ENCODE data around the gene PIH1D1. TPM values are rescaled to one million over a fixed set of nuclear protein-coding genes. Genes with fewer than 3 reads are reported as not detected.

The PIH1D1 gene
- total RNA-seq, 1 donor, result 80.6 TPM

DNA sequence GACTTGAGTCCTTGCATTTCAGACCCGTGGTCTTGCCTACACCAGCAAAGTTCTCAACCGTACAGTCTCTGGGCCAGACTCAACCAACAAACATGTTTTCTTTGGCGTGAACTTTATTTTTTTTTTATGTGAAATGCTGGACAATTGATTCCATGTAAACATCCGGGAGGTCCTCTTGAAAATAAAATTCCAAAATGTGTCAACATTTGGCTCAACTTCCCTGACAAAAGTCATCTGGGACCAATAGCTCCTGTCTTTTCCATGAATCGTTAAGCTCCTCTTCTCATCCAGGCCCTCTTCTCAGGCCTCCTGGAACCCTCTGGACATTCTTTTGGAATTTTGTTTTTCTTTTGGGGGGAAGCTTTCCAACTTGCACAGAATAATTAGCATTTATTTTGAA is 4.2 kb upstream of the PIH1D1 start:
- TF ChIP-seq, protein P1, sequence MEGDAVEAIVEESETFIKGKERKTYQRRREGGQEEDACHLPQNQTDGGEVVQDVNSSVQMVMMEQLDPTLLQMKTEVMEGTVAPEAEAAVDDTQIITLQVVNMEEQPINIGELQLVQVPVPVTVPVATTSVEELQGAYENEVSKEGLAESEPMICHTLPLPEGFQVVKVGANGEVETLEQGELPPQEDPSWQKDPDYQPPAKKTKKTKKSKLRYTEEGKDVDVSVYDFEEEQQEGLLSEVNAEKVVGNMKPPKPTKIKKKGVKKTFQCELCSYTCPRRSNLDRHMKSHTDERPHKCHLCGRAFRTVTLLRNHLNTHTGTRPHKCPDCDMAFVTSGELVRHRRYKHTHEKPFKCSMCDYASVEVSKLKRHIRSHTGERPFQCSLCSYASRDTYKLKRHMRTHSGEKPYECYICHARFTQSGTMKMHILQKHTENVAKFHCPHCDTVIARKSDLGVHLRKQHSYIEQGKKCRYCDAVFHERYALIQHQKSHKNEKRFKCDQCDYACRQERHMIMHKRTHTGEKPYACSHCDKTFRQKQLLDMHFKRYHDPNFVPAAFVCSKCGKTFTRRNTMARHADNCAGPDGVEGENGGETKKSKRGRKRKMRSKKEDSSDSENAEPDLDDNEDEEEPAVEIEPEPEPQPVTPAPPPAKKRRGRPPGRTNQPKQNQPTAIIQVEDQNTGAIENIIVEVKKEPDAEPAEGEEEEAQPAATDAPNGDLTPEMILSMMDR (IDR thresholded peaks at IDR 0.05; ENCODE audit: insufficient read depth, low read length), result no peak
- no peak overlapping the region for H3K4me3 ChIP-seq (ENCODE audit: low read depth, low read length)
- no peak for DNase-seq (ENCODE audit: low read depth)

DNA sequence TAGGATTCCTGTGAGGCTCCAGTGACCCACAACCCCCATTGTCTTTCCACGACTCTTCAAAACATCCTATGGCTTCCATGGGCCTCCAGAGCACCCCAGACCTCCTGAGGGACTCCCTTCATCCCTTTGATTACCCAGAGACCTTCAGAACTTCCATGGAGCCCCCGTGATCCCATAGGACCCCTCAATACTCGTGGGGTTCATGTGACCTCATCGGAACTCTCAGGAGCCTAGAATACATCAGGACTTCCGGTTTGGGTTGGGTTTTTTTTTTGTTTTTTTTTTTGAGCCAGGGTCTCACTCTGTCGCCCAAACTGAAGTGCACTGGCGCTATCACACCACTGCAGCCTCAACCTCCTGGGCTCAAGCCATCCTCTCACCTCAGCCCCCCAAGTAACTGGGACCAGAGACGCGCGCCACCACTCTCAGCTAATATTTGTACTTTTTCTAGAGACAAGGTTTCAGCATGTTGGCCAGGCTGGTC is 2.2 kb upstream of the PIH1D1 start:
- no peak for DNase-seq (ENCODE audit: low read depth)
- TF ChIP-seq, protein P1 (IDR thresholded peaks at IDR 0.05; ENCODE audit: insufficient read depth, low read length), result no peak
- H3K4me3 ChIP-seq (ENCODE audit: low read depth, low read length), result peak overlapping the region; percentile 83

- H3K4me3 ChIP-seq (ENCODE audit: low read depth, low read length), result peak within 1 kb of the TSS; percentile 83
- TF ChIP-seq, protein P1 (IDR thresholded peaks at IDR 0.05; ENCODE audit: insufficient read depth, low read length), result no peak
- DNase-seq (ENCODE audit: low read depth), result peak; percentile 97
Observed at GRCh38 chr19:49453013-49453756, 1.6 kb upstream of the PIH1D1 start, which contains the start of gene ALDH16A1. Gene ALDH16A1 (plus strand): TSS chr19:49453225. CDS start chr19:49453332, 107 bp downstream.

- no peak for DNase-seq (ENCODE audit: low read depth)
- no peak overlapping the region for H3K4me3 ChIP-seq (ENCODE audit: low read depth, low read length)
- TF ChIP-seq, protein P1 (IDR thresholded peaks at IDR 0.05; ENCODE audit: insufficient read depth, low read length), result no peak
Observed at GRCh38 chr19:49450405-49450804, 1.2 kb downstream of the PIH1D1 start.

DNA sequence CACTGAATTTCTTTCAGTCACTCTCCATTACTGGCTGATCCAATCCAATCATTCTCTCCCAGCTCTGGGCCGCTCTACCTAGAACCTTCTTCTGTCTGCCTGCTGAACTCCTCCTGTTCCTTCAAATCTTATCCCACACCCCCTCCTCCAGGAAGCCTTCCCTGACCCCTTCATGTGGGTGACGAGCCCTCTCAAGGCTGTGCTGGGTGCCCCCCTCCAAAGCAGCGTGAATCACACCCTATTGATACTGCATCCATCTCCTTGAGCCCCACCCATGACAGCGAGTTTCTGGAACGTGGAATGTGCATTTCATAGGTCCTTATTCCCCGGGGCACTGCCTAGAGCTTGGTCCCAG is 3.2 kb downstream of the PIH1D1 start:
- TF ChIP-seq, protein P1 (IDR thresholded peaks at IDR 0.05; ENCODE audit: insufficient read depth, low read length), result no peak
- H3K4me3 ChIP-seq (ENCODE audit: low read depth, low read length), result no peak overlapping the region
- no peak for DNase-seq (ENCODE audit: low read depth)

GRCh38 chr19:49447485-49448431 is 3.9 kb downstream of the PIH1D1 start:
- TF ChIP-seq, protein P1 (IDR thresholded peaks at IDR 0.05; ENCODE audit: insufficient read depth, low read length), result no peak
- DNase-seq (ENCODE audit: low read depth), result peak; percentile 20
- no peak overlapping the region for H3K4me3 ChIP-seq (ENCODE audit: low read depth, low read length)
